NT2/D1 (cell line): ENCODE measurements around the gene KLHL3.
"Not testable (repeated sequence)": the region's sequence is repeated elsewhere in the genome, so short reads cannot be mapped to it uniquely, and the experiment has no call there.

ENCODE experiments used
- DNase-seq: peaks from one replicate; pipeline ENCODE4 v3.0.0-alpha.2; 2011; ENCODE audit warnings: low read depth, low spot score
- H3K27me3 ChIP-seq: 2 replicates; pipeline ENCODE4 v1.6.0; 2011; ENCODE audit warnings: mild to moderate bottlenecking; ENCODE audit not compliant: insufficient read length, insufficient read depth
- H3K36me3 ChIP-seq: 2 replicates; pipeline ENCODE4 v1.6.1; 2011; ENCODE audit warnings: mild to moderate bottlenecking, low read length, mixed read lengths; ENCODE audit not compliant: insufficient read depth, insufficient read length
- H3K4me1 ChIP-seq: 2 replicates; pipeline ENCODE4 v1.5.1; 2011; ENCODE audit not compliant: insufficient read depth, insufficient read length
- H3K4me3 ChIP-seq: 2 replicates; pipeline ENCODE4 v1.5.1; 2011; ENCODE audit warnings: low read depth; ENCODE audit not compliant: insufficient read length
- H3K9ac ChIP-seq: 2 replicates; pipeline ENCODE4 v1.6.0; 2011; ENCODE audit warnings: low read depth; ENCODE audit not compliant: insufficient read length
- H3K9me3 ChIP-seq: 2 replicates; pipeline ENCODE4 v1.5.1; 2011; ENCODE audit warnings: mild to moderate bottlenecking, low read length; ENCODE audit not compliant: insufficient read depth
- SUZ12 ChIP-seq: IDR thresholded peaks from 2 replicates; pipeline ENCODE4 v1.6.1; 2011; ENCODE audit not compliant: insufficient read length, insufficient read depth; ENCODE audit errors: extremely low read depth
- YY1 ChIP-seq: IDR thresholded peaks from 2 replicates; pipeline ENCODE4 v1.6.1; 2011; ENCODE audit not compliant: insufficient read length, insufficient read depth
- ZNF274 ChIP-seq: IDR thresholded peaks from 2 replicates; pipeline ENCODE4 v1.6.1; 2011; ENCODE audit warnings: mild to moderate bottlenecking, low read depth, low read length

Gene KLHL3

GRCh38 chr5:137735555-137736284, at the start of gene KLHL3:
KLHL3 (minus strand) TSS chr5:137736089; CDS start chr5:137735646, 443 bp downstream.
- Histone ChIP-seq H3K9me3 (no peaks in the 10 kb centered on the region), H3K4me1 (no peaks in the 10 kb centered on the region), H3K9ac (peak within 1 kb of the TSS; percentile 89), H3K27me3 (no peaks in the 10 kb centered on the region), H3K36me3 (no peaks in the 10 kb centered on the region), H3K4me3 (peak within 1 kb of the TSS; percentile 79)
- TF ChIP-seq SUZ12 (no peak), YY1 (no peak), ZNF274 (no peak)
- peak; percentile 56 for DNase-seq

- H3K9me3 ChIP-seq, result no peaks in the 10 kb centered on the region
- TF ChIP-seq ZNF274, result no peak
- no peak for TF ChIP-seq SUZ12
- no peak for TF ChIP-seq YY1
- no peaks in the 10 kb centered on the region for H3K27me3 ChIP-seq
- H3K4me1 ChIP-seq, result no peaks in the 10 kb centered on the region
- DNase-seq, result no peak
- no peaks in the 10 kb centered on the region for H3K36me3 ChIP-seq
- H3K4me3 ChIP-seq, result no peak overlapping the region
- no peak overlapping the region for H3K9ac ChIP-seq
Observed at GRCh38 chr5:137782984-137783536, 47.2 kb upstream of the KLHL3 start.

- Histone ChIP-seq H3K4me1 (no peaks in the 10 kb centered on the region), H3K27me3 (no peaks in the 10 kb centered on the region), H3K9me3 (no peaks in the 10 kb centered on the region), H3K9ac (no peak overlapping the region), H3K36me3 (no peaks in the 10 kb centered on the region), H3K4me3 (no peak overlapping the region)
- TF ChIP-seq SUZ12, result no peak
- DNase-seq, result no peak
Observed at GRCh38 chr5:137782055-137782454, 46.2 kb upstream of the KLHL3 start.

GRCh38 chr5:137778772-137779564, 43.1 kb upstream of the KLHL3 start:
- Histone ChIP-seq H3K4me1 (no peaks in the 10 kb centered on the region), H3K4me3 (no peak overlapping the region), H3K9ac (no peak overlapping the region), H3K27me3 (no peaks in the 10 kb centered on the region), H3K36me3 (no peaks in the 10 kb centered on the region), H3K9me3 (no peaks in the 10 kb centered on the region)
- no peak for TF ChIP-seq YY1
- no peak for TF ChIP-seq SUZ12
- no peak for TF ChIP-seq ZNF274
- DNase-seq, result peak; percentile 13

GRCh38 chr5:137767937-137768336, 32.0 kb upstream of the KLHL3 start:
- H3K4me3 ChIP-seq, DNase-seq, H3K36me3 ChIP-seq, H3K27me3 ChIP-seq, H3K4me1 ChIP-seq, H3K9ac ChIP-seq: not testable (repeated sequence)
- peaks cover 15% of the 10 kb centered on the region; the same call in 1 of the 2 replicates for H3K9me3 ChIP-seq

- H3K4me3 ChIP-seq, result no peak overlapping the region
- TF ChIP-seq YY1 (no peak), SUZ12 (no peak), ZNF274 (no peak)
- no peaks in the 10 kb centered on the region for H3K36me3 ChIP-seq
- no peaks in the 10 kb centered on the region for H3K4me1 ChIP-seq
- H3K9me3 ChIP-seq, result no peaks in the 10 kb centered on the region
- no peaks in the 10 kb centered on the region for H3K27me3 ChIP-seq
- DNase-seq, result no peak
- H3K9ac ChIP-seq, result no peak overlapping the region
Observed at GRCh38 chr5:137761566-137761965, 25.7 kb upstream of the KLHL3 start.

- TF ChIP-seq SUZ12, result no peak
- TF ChIP-seq ZNF274, result no peak
- no peak for TF ChIP-seq YY1
- DNase-seq, result no peak
- Histone ChIP-seq H3K9ac (no peak overlapping the region), H3K36me3 (no peaks in the 10 kb centered on the region), H3K4me1 (no peaks in the 10 kb centered on the region), H3K9me3 (no peaks in the 10 kb centered on the region), H3K27me3 (no peaks in the 10 kb centered on the region), H3K4me3 (no peak overlapping the region)
Observed at GRCh38 chr5:137760719-137761516, 25.0 kb upstream of the KLHL3 start.
